HepG2 (cell line): ENCODE measurements around the gene NKX1-1. TPM values are rescaled to one million over a fixed set of nuclear protein-coding genes. Genes with fewer than 3 reads are reported as not detected.

Experiments used
- ARNT ChIP-seq: fragments of 450-650 bp; IDR thresholded peaks from 2 replicates; pipeline ENCODE4 v1.6.1; 2017
- ATRX ChIP-seq: sonication (generic); formaldehyde crosslinking; IDR thresholded peaks from 2 replicates; pipeline ENCODE4 v1.4.0; 2020; ENCODE audit warnings: missing genetic modification reagents, borderline replicate concordance
- DR1 ChIP-seq: sonication (generic); formaldehyde crosslinking; IDR thresholded peaks from 2 replicates; pipeline ENCODE4 v1.8.0; 2021; ENCODE audit warnings: mild to moderate bottlenecking, missing genetic modification reagents, inconsistent platforms
- KDM5A ChIP-seq: fragments of 200-600 bp; sonication (generic); IDR thresholded peaks from 2 replicates; pipeline ENCODE4 v1.7.0; 2018; ENCODE audit warnings: antibody characterized with exemption, mild to moderate bottlenecking, low read length, borderline replicate concordance
- MATR3 ChIP-seq: sonication (generic); formaldehyde crosslinking; IDR thresholded peaks from 2 replicates; pipeline ENCODE4 v1.4.0; 2020; ENCODE audit warnings: missing genetic modification reagents
- NFE2L1 ChIP-seq: sonication (generic); formaldehyde crosslinking; IDR thresholded peaks from 2 replicates; pipeline ENCODE4 v1.4.0; 2020; ENCODE audit warnings: missing genetic modification reagents, mild to moderate bottlenecking, borderline replicate concordance
- POLR2G ChIP-seq: fragments of 200-400 bp; formaldehyde crosslinking; IDR thresholded peaks from 2 replicates; pipeline ENCODE4 v1.6.1; 2018; ENCODE audit warnings: mild to moderate bottlenecking, low read depth, low read length, moderate library complexity
- SAFB2 ChIP-seq: sonication (generic); formaldehyde crosslinking; IDR thresholded peaks from 2 replicates; pipeline ENCODE4 v1.5.1; 2020; ENCODE audit warnings: missing genetic modification reagents, low read depth, mild to moderate bottlenecking, borderline replicate concordance
- SALL1 ChIP-seq: sonication (generic); formaldehyde crosslinking; IDR thresholded peaks from 2 replicates; pipeline ENCODE4 v1.8.0; 2022; ENCODE audit warnings: mild to moderate bottlenecking, missing genetic modification reagents
- SMAD9 ChIP-seq: sonication (generic); formaldehyde crosslinking; IDR thresholded peaks from 2 replicates; pipeline ENCODE4 v1.5.1; 2020; ENCODE audit warnings: mild to moderate bottlenecking, missing genetic modification reagents
- SNAPC5 ChIP-seq: sonication (generic); formaldehyde crosslinking; IDR thresholded peaks from 2 replicates; pipeline ENCODE4 v1.8.1; 2023; ENCODE audit warnings: mild to moderate bottlenecking, missing genetic modification reagents, borderline replicate concordance
- ZBTB21 ChIP-seq: sonication (generic); formaldehyde crosslinking; IDR thresholded peaks from 2 replicates; pipeline ENCODE4 v1.4.0; 2020; ENCODE audit warnings: missing genetic modification reagents
- ZFP36L1 ChIP-seq: sonication (generic); formaldehyde crosslinking; IDR thresholded peaks from 2 replicates; pipeline ENCODE4 v1.8.0; 2022; ENCODE audit warnings: mild to moderate bottlenecking, missing genetic modification reagents, moderate library complexity
- ZNF160 ChIP-seq: sonication (generic); formaldehyde crosslinking; IDR thresholded peaks from 2 replicates; pipeline ENCODE4 v1.8.0; 2022; ENCODE audit warnings: mild to moderate bottlenecking, inconsistent platforms, missing genetic modification reagents
- ZNF20 ChIP-seq: sonication (generic); formaldehyde crosslinking; IDR thresholded peaks from 2 replicates; pipeline ENCODE4 v1.4.0; 2020; ENCODE audit warnings: mild to moderate bottlenecking, moderate library complexity, missing genetic modification reagents
- ZNF232 ChIP-seq: sonication (generic); formaldehyde crosslinking; IDR thresholded peaks from 2 replicates; pipeline ENCODE4 v1.4.0; 2020; ENCODE audit warnings: missing genetic modification reagents, borderline replicate concordance
- ZNF24 ChIP-seq: fragments of 450-650 bp; IDR thresholded peaks from 2 replicates; pipeline ENCODE4 v1.6.1; 2017; ENCODE audit warnings: antibody characterized with exemption, mild to moderate bottlenecking
- ZNF326 ChIP-seq: sonication (generic); formaldehyde crosslinking; IDR thresholded peaks from 2 replicates; pipeline ENCODE4 v1.4.0; 2020; ENCODE audit warnings: missing genetic modification reagents, borderline replicate concordance
- ZNF33B ChIP-seq: sonication (generic); formaldehyde crosslinking; IDR thresholded peaks from 2 replicates; pipeline ENCODE4 v1.5.1; 2020; ENCODE audit warnings: mild to moderate bottlenecking, missing genetic modification reagents
- ZNF350 ChIP-seq: sonication (generic); formaldehyde crosslinking; IDR thresholded peaks from 2 replicates; pipeline ENCODE4 v1.4.0; 2020; ENCODE audit warnings: mild to moderate bottlenecking, low read depth, missing genetic modification reagents, borderline replicate concordance
- ZNF441 ChIP-seq: sonication (generic); formaldehyde crosslinking; IDR thresholded peaks from 2 replicates; pipeline ENCODE4 v1.7.0; 2021; ENCODE audit warnings: missing genetic modification reagents, borderline replicate concordance
- ZNF569 ChIP-seq: sonication (generic); formaldehyde crosslinking; IDR thresholded peaks from 2 replicates; pipeline ENCODE4 v1.5.0; 2020; ENCODE audit warnings: mild to moderate bottlenecking, missing genetic modification reagents, moderate library complexity, borderline replicate concordance
- ZNF598 ChIP-seq: sonication (generic); formaldehyde crosslinking; IDR thresholded peaks from 2 replicates; pipeline ENCODE4 v1.5.1; 2020; ENCODE audit warnings: mild to moderate bottlenecking, missing genetic modification reagents, borderline replicate concordance
- ZNF672 ChIP-seq: sonication (generic); formaldehyde crosslinking; IDR thresholded peaks from 2 replicates; pipeline ENCODE4 v1.8.1; 2022; ENCODE audit warnings: missing genetic modification reagents
- ZNF841 ChIP-seq: sonication (generic); formaldehyde crosslinking; IDR thresholded peaks from 2 replicates; pipeline ENCODE4 v1.8.1; 2023; ENCODE audit warnings: missing genetic modification reagents, borderline replicate concordance
- polyA plus RNA-seq, 8 experiments: library from polyadenylated mRNA; depleted of rRNA in 3 of 8; stranded (reverse) in 7 of 8; unstranded in 1 of 8; fragments of >200 nt; fragmentation: Illumina TruSeq in 4 of 8; extraction: Trizol in 4 of 8; gene quantifications; 2 replicates each; pipeline versions ENCODE4 v1.2.1 to v1.2.3, GENCODE V29; 2011 to 2016; ENCODE audit warnings: low read depth in 4 of 8, missing spikeins in 1 of 8, mixed read lengths in 1 of 8; ENCODE audit not compliant: insufficient read depth in 1 of 8
- total RNA-seq, 5 experiments: library from RNA; depleted of rRNA; stranded (reverse); fragments of >200 nt; fragmentation: Illumina TruSeq; extraction: Trizol; gene quantifications; 2 replicates each; pipeline ENCODE4 v1.2.3, GENCODE V29; 2016; ENCODE audit warnings: low read depth in 1 of 5
- TF ChIP-seq, protein P1 (sequence below): sonication (generic); formaldehyde crosslinking; IDR thresholded peaks from 2 replicates; pipeline ENCODE4 v1.5.0; 2020; ENCODE audit warnings: mild to moderate bottlenecking, missing genetic modification reagents, borderline replicate concordance
- TF ChIP-seq, protein P2 (sequence below): sonication (generic); formaldehyde crosslinking; IDR thresholded peaks from 2 replicates; pipeline ENCODE4 v1.5.0; 2020; ENCODE audit warnings: missing genetic modification reagents, mild to moderate bottlenecking, borderline replicate concordance

NKX1-1 gene
- total and polyA plus RNA-seq, 2 of the 13 experiments (the other 11 are each of a cell fraction or from before 2014, with no cell fraction given): not detected

DNA sequence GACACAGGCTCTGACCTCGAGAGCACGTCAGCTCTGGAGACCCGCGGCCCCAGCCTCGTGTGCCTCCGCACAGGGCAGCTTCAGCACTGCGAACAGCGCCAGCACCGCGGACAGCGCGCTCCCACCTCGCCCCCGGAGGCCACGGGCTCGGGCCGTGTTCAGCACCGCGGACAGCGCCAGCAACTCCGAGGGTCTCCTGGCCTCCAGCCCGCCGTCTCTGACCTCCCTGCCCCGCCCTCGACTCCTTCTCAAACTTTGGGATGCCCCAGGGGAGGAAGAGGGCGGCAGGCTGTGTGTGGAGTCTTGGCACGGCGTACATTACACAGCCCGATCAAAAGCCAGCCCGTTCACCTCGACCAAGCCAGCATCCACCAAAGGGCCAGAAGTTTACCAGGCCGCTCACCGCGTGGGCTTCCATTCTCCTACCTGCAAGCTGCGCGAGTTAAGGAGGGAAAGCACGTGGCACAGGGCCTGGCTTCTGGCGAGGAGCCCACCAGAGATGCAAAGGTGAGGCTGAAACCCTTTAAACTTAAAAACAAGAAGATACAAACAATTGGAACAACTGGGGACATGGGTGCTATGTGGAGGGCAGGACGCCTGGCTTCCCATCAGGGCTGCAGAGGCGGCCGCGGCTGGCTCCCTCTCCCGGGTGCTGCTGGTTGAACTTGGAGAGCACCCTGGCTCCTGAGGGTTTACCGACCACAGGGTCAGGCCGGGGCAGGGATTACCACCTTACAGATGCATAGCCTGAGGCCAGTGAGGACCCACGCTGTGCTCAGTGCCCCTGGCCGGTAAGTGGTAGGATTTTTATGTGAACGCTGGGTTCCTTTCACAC lies 4.5 kb upstream of the NKX1-1 start (continued):
- TF ChIP-seq POLR2G: no peak
- peak; percentile 99 for TF ChIP-seq ZNF672 (CRISPR knock-in tag)
- TF ChIP-seq SNAPC5 (CRISPR knock-in tag): peak; percentile 99
- peak; percentile 93 for TF ChIP-seq ZBTB21 (CRISPR knock-in tag)
- TF ChIP-seq SAFB2: peak; percentile 100
- peak; percentile 97 for TF ChIP-seq DR1 (CRISPR knock-in tag)
- peak; percentile 100 for TF ChIP-seq ZNF326 (CRISPR knock-in tag)
- peak; percentile 100 for TF ChIP-seq ZNF441 (CRISPR knock-in tag)
- peak; percentile 100 for TF ChIP-seq ZNF232
- TF ChIP-seq MATR3: peak; percentile 85; the same call in 1 of the 2 replicates
- TF ChIP-seq ZNF33B: peak; percentile 100
- peak; percentile 100 for TF ChIP-seq ZNF160 (CRISPR knock-in tag)
- no peak for TF ChIP-seq ARNT
- peak; percentile 100 for TF ChIP-seq ZFP36L1 (CRISPR knock-in tag)
- TF ChIP-seq ZNF598 (CRISPR knock-in tag): peak; percentile 100
- peak; percentile 100 for TF ChIP-seq SALL1 (CRISPR knock-in tag)
- TF ChIP-seq, protein P1, sequence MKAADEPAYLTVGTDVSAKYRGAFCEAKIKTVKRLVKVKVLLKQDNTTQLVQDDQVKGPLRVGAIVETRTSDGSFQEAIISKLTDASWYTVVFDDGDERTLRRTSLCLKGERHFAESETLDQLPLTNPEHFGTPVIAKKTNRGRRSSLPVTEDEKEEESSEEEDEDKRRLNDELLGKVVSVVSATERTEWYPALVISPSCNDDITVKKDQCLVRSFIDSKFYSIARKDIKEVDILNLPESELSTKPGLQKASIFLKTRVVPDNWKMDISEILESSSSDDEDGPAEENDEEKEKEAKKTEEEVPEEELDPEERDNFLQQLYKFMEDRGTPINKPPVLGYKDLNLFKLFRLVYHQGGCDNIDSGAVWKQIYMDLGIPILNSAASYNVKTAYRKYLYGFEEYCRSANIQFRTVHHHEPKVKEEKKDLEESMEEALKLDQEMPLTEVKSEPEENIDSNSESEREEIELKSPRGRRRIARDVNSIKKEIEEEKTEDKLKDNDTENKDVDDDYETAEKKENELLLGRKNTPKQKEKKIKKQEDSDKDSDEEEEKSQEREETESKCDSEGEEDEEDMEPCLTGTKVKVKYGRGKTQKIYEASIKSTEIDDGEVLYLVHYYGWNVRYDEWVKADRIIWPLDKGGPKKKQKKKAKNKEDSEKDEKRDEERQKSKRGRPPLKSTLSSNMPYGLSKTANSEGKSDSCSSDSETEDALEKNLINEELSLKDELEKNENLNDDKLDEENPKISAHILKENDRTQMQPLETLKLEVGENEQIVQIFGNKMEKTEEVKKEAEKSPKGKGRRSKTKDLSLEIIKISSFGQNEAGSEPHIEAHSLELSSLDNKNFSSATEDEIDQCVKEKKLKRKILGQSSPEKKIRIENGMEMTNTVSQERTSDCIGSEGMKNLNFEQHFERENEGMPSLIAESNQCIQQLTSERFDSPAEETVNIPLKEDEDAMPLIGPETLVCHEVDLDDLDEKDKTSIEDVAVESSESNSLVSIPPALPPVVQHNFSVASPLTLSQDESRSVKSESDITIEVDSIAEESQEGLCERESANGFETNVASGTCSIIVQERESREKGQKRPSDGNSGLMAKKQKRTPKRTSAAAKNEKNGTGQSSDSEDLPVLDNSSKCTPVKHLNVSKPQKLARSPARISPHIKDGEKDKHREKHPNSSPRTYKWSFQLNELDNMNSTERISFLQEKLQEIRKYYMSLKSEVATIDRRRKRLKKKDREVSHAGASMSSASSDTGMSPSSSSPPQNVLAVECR (CRISPR knock-in tag): peak; percentile 99
- TF ChIP-seq, protein P2, sequence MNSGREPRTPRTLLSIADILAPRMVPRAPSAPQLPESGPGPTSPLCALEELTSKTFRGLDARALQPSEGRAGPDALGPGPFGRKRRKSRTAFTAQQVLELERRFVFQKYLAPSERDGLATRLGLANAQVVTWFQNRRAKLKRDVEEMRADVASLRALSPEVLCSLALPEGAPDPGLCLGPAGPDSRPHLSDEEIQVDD: peak; percentile 100
- TF ChIP-seq ZNF350 (CRISPR knock-in tag): peak; percentile 98
- peak; percentile 99; the same call in 1 of the 2 replicates for TF ChIP-seq ZNF569 (CRISPR knock-in tag)
- peak; percentile 99 for TF ChIP-seq NFE2L1 (CRISPR knock-in tag)
- TF ChIP-seq ZNF24: no peak
- TF ChIP-seq KDM5A: no peak
- peak; percentile 99 for TF ChIP-seq ZNF20 (CRISPR knock-in tag)
- peak; percentile 100 for TF ChIP-seq SMAD9 (CRISPR knock-in tag)
- TF ChIP-seq ATRX (CRISPR knock-in tag): peak; percentile 99
- peak; percentile 100 for TF ChIP-seq ZNF841 (CRISPR knock-in tag)
